MG63 (cell line): ENCODE data around the gene CLEC16A. TPM values are rescaled to one million over a fixed set of nuclear protein-coding genes. Genes with fewer than 3 reads are reported as not detected.

Experiments
- DNase-seq: peaks from one replicate; pipeline ENCODE4 v3.0.0-alpha.2; 2020
- H3K27me3 ChIP-seq: fragments of 250-450 bp; sonication (Bioruptor Pico); 2 replicates; pipeline ENCODE4 v1.5.1; 2020; ENCODE audit warnings: mild to moderate bottlenecking, moderate library complexity
- H3K36me3 ChIP-seq: fragments of 250-450 bp; sonication (Bioruptor Pico); 2 replicates; pipeline ENCODE4 v1.5.1; 2020; ENCODE audit warnings: mild to moderate bottlenecking, moderate library complexity
- H3K4me3 ChIP-seq: fragments of 250-450 bp; sonication (Bioruptor Pico); 2 replicates; pipeline ENCODE4 v1.5.1; 2020; ENCODE audit warnings: mild to moderate bottlenecking, moderate library complexity
- H3K9me3 ChIP-seq: fragments of 250-450 bp; sonication (Bioruptor Pico); 2 replicates; pipeline ENCODE4 v1.5.1; 2020; ENCODE audit warnings: mild to moderate bottlenecking, moderate library complexity
- total RNA-seq: library from RNA; depleted of rRNA; stranded (reverse); fragments of >200 nt; shearing (Covaris generic); gene quantifications from 2 replicates; pipeline ENCODE4 v1.2.3, GENCODE V29; 2014; ENCODE audit warnings: low replicate concordance

The CLEC16A gene
- total RNA-seq, 1 experiment from 2014 or later, result 11.5 TPM

DNA sequence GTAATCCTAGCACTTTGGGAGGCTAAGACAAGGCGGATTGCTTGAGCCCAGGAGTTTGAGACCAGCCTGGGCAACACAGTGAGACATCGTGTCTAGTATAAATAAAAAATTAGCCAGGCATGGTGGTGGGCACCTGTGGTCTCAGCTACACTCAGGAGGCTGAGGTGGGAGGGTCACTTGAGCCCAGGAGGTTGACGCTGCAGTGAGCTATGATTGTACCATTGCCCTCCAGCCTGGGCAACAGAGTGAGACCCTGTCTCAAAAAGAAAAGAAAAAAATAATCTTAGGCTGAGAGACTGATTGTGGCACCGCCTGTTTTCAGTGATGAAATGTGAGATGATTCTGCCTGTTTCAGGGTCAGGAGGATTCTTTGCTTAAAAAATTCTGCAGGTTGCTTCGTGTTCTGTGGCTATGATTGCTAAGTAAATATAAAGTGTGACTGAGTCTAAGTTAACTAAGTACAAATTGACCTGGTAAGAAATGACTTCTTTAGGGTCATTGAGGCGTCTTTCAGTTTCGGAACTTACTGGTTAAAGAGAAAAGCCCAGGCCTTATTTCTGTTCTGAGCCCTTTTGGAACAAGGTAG, 183.3 kb downstream of the CLEC16A start:
- Histone ChIP-seq H3K4me3 (no peak overlapping the region), H3K27me3 (no peaks in the 10 kb centered on the region), H3K9me3 (no peaks in the 10 kb centered on the region), H3K36me3 (peaks cover 17% of the 10 kb centered on the region)
- no peak for DNase-seq

DNA sequence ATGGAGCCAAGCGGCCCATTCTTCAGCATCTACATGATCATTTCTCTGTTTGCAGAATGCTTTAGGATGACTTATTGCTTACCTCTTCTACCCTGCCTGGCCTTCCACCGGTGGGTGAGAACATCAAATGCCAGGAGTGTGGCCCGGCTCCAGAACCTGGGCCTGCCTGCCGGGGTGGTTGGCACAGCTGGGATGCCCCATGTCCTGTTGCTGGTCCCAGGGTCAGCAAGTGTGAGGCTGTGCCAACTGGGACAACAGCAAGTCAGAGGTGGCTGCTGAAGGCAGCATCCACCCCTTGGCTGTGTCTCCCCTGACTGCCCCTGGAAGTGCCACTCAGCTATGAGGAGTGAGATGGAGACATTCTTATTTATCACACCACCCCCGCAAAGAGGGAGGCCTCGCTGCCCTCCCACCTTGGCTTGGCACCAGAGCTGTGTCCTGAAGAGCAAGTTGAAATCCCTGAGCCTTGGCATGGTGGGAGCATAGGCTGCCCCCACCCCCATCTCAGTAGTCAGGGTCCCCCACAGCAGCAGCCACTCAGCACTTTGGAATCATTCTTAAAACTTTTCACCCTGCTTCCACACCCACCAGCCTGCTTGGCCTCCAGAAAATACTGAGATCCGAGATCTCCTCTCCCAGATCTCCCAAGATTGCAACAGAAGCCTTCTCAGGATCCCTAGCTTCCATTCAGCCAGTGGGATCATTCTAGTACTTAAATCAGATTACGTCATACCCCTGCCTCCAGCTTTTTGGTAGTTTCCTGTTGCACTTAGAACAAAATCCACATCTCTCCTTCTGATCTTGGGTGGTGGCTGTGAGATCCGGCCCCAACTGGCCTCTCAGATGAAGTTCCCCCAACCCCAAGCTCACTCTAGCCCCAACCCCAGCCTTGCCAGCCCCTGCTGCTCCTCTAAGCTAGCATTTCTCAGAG, 184.1 kb downstream of the CLEC16A start:
- no peaks in the 10 kb centered on the region for H3K27me3 ChIP-seq
- H3K9me3 ChIP-seq, result no peaks in the 10 kb centered on the region
- H3K4me3 ChIP-seq, result no peak overlapping the region
- no peak for DNase-seq
- peaks cover 17% of the 10 kb centered on the region for H3K36me3 ChIP-seq

DNA sequence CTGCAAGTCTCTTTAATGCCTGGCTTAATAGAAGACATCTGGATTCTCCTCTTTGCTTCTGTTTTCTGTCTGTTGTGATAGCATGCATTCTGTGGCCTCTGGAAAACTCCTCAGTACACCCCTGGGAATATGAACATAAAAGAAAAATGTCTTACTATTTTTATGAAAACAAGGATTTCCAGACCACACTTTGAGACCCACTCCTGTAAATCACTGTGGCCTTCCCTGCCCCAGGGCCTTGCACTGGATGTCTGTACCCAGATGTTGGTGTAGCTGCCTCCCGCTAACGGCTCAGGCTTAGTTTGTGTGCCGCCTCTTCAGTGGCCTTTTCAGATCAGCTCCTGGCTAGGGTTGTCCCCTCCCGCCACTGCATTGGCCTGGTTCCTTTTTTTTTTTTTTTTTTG, 185.0 kb downstream of the CLEC16A start:
- Histone ChIP-seq H3K9me3 (no peaks in the 10 kb centered on the region), H3K36me3 (peaks cover 8% of the 10 kb centered on the region), H3K27me3 (no peaks in the 10 kb centered on the region), H3K4me3 (no peak overlapping the region)
- DNase-seq, result no peak

DNA sequence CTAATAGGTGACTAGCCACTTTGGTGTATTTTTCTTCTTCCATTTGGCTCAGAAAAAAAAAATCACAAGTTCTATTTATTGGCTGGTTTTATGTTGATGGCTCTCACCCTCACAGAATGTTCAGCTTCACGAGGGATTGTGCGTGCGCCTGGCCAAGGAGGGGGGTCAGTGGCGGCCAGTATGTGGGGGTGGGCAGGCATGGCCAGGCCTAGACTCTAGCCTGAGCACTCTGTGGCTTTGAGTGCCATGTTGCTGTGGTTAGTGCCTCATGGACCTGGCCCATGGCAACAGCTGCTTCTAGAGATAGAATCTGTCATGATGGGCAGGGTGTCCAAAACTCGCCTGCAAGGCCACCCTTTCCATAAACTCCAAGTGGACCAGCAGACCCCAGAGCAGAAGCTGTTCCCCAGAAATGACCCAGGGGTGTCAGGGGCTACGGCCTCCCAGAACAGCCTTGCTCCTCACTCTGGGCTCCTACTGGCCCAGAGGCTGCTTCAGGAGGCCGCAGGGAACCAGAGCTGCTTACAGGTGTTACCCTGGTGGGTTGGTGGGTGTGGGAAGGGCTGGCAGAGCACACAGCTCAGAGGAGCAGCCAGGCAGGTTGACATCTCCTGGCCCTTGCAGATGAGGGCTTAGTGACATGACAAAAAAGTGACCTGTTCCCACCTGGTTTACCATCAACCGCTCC, 186.8 kb downstream of the CLEC16A start:
- no peak overlapping the region for H3K4me3 ChIP-seq
- no peaks in the 10 kb centered on the region for H3K9me3 ChIP-seq
- no peaks in the 10 kb centered on the region for H3K27me3 ChIP-seq
- no peak for DNase-seq
- peaks cover 9% of the 10 kb centered on the region for H3K36me3 ChIP-seq

DNA sequence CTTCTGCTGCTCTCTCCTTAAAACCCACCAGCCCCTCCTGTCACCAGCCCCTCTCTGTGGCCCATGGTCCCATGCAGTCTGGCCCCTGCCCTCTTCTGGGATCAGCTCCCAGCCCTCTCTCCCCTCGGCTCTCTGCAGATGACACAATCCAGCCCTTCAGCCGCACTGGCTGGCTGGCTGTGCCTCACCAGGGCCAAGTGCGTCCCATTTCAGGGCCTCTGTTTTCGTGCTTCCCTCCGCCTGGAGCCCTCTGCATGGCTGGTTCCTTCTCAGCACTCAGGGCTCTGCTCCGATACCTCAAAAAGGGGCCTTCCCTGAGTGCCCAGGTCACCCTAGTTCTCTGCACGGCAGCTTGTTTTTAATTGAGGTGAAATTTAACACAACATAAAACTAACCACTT, 187.3 kb downstream of the CLEC16A start:
- Histone ChIP-seq H3K27me3 (no peaks in the 10 kb centered on the region), H3K36me3 (peaks cover 9% of the 10 kb centered on the region), H3K9me3 (no peaks in the 10 kb centered on the region), H3K4me3 (no peak overlapping the region)
- DNase-seq, result no peak

DNA sequence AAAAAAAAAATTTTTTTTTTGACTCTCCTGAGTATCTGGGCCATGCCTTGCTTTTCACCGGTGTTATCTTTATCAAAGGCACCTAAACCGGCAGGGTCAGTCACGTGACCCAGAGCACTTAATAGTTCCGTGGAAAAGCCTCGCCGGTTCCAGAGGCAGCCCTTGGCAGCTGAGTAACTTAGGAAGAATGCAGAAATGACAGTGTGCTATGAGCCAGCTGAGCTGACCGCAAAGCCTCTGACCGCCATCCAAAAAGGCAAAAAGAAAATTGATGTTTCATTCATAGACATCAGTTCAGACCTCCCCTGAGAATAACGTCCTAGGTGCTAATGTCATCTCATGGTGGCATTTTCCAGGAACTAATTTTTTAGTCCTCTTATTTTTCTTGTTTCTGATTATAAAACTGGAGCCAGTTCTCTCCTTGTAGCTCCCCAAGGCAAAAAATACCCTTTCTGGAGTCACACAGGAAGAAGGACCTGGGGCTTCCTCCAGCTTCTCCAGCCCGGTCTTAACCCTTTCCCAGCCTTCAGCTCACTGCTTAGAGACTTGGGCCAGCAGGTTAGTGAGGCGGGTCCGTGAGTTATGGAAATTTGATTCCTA, 189.1 kb downstream of the CLEC16A start:
- H3K27me3 ChIP-seq, result no peaks in the 10 kb centered on the region
- no peaks in the 10 kb centered on the region for H3K9me3 ChIP-seq
- peaks cover 9% of the 10 kb centered on the region for H3K36me3 ChIP-seq
- H3K4me3 ChIP-seq, result no peak overlapping the region
- peak; percentile 92 for DNase-seq

DNA sequence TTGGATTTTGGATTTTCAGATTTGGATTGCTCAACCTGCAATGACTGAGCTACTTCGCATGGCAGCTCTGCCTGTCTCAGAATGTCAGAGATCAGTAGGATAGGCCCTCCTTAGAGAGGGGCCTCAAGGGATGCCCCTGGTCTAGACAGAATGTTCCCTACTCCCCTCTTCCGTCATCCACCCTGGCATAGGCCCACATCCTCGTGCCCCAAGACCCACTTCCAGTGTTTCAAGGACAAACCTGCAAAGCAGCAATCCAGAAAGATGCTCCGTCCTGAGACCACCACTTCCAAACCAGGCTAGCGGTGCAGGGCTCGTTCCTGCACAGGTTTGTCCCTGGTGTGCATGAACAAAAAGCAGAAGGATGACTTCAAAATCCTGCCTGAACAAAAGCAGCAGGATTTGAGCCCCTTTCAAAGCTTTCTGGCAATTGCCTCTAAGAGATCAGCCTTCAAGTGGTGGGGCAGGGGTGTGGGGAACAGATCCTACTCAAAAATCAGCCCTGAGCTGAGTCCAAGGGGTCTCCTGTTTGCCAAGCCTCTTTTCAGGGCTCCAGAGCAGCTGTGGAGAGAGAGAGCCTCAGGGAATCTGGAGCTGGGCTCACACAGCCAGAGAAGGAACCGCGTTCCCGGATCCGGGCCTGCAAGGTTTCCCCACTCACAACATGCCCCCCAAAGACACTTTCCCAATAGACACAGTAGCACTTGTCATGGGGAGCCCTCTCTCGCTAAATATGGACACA, 190.5 kb downstream of the CLEC16A start:
- no peak for DNase-seq
- Histone ChIP-seq H3K36me3 (peaks cover 9% of the 10 kb centered on the region), H3K4me3 (no peak overlapping the region), H3K9me3 (no peaks in the 10 kb centered on the region), H3K27me3 (no peaks in the 10 kb centered on the region)

DNA sequence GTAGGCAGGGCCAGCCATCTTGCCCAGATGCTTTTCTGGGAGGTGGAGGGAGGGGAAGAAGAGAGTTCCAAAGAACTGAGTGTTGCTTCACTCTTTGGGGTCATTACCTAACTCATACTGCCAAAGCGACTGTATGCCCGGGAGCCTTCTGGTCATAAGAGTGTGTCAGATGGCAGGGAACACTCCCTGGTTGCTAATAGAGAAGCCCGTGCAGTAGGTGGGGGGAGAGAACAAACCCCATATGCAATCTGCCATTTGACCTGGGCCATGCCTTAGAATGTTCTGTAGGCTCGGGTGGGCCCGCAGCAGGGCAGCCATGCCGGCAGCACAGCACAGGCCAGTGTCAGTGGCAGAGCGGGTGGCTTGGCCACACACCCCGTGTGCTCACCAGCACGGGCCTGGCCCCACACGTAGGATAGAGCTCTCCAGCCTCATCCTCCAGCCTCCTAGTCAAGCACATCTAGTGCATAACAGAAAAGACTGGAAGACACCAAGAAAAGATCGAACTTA, 191.2 kb downstream of the CLEC16A start:
- DNase-seq, result peak; percentile 35
- Histone ChIP-seq H3K27me3 (no peaks in the 10 kb centered on the region), H3K36me3 (peaks cover 9% of the 10 kb centered on the region), H3K4me3 (no peak overlapping the region), H3K9me3 (no peaks in the 10 kb centered on the region)

DNA sequence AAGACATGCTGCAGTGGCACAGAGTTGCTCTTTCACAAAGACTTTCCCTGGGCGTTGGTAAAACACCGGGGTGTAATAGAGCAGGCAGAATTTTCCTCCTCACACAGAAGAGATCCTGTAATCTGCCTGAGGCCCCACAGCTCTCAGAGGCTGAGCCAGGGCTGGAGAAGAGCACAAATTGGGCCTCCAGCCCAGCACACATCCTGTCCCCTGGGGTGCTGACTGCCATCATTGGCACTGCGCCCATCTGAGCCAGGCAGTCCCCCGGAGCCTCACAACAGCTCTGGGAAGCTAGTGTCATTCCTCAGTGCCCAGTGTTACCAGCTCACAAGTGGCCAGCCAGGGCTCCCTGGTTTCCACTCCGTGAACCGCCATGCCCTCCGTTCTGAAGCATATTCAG, 192.2 kb downstream of the CLEC16A start:
- DNase-seq, result peak; percentile 86
- Histone ChIP-seq H3K9me3 (no peaks in the 10 kb centered on the region), H3K4me3 (no peak overlapping the region), H3K36me3 (peaks cover 9% of the 10 kb centered on the region), H3K27me3 (no peaks in the 10 kb centered on the region)

DNA sequence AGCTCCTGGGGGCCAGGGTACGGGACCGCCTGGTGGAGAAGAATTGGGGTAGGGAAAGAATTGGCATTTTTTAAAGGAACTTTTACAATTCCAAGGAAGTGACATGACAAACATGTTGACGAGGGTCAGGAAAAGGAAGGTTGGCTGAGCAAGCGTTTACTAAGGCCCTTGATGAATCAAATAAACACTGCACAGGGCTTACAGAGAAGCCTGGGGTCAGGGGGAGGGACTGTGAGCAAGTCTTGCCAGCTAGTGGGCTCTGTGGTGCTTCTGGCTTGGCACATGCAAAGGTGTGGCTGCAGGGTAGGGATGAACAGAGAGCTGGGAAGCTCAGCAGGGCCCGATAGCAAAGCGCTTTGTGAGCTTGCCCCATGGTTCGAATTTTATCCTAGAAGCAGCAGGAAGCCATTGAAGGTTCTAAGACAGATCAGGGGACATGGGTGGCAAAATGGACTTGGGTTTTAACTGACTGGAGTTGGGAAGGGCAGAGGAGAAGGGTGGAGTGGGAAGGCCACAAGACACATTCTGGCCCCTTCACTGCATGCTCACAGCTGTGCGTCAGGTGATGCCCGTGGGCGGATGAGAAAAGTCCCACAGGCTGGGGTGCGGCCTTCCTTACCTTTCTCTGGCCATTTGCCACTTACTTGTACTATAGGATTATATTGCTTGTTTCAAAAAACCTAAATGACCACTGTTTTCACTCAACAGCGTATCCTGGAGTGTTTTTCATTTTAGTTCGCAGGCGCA, 193.8 kb downstream of the CLEC16A start:
- no peaks in the 10 kb centered on the region for H3K9me3 ChIP-seq
- peak; percentile 67 for DNase-seq
- peaks cover 9% of the 10 kb centered on the region for H3K36me3 ChIP-seq

DNA sequence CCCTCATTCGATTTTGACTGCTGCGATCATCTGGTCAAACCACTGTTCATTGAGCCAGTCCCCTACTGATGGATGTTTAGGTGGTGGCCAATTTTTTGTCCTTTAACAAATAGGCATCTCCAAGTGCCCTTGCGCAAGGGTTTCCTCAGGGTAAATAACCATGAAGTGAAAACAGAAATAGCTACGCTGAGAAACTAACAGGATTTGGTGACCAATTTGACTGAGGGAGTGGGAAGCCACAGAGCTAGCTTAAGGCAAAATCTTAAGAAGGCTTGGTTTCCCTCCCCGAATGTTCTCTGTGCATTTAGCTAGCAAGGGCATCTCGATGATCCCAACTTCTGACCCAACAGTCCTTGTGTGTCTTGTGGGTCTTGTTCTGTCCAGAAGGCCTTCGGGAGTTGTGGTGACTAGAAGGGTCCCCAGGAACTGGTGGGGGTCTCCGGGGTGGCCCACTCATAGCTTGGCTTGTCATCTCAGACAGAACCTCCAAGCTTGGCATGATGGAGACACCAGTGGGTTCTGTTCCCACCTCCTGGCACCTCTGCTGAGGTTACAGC, 194.5 kb downstream of the CLEC16A start:
- H3K36me3 ChIP-seq, result peaks cover 9% of the 10 kb centered on the region
- H3K9me3 ChIP-seq, result no peaks in the 10 kb centered on the region
- H3K4me3 ChIP-seq, result no peak overlapping the region
- no peaks in the 10 kb centered on the region for H3K27me3 ChIP-seq
- DNase-seq, result no peak

More for the DNA sequence above, 193.8 kb downstream of the CLEC16A start:
- H3K27me3 ChIP-seq, result no peaks in the 10 kb centered on the region
- no peak overlapping the region for H3K4me3 ChIP-seq

DNA sequence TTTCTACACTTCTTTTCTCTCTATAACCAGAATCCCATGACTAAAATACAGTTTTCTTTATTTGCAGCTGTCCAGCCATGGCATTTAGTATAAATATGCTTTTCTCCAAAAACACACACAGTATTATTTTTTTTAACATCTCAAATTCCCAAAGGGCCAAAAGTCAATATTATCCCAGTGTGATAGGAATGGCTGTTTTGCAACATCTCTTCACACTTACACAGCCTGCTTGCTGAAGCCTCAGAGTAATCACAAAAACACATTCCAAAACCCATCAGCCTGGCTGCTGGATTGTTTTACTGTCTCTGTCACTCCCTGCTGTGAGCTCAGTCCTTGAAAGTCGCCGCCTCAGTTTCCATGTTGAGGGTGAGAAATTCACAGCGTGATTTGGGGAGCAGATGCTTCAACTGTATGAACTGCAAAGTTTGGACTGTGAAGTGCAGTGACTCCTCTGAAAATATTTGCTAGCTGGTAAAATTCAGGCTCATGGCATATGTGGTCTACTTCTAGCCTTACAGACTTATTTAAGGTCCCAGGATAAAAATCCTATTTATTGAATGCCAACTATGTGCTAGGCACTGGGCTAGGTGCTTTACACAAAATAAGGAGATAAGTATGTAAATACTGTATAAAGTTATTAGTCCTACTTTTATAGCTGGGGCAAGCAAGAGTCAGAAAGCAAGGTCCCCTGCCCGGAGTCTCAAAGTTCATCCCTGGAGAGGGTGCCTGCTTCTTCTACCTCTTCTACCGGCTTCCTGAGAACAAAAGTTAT, 195.1 kb downstream of the CLEC16A start:
- no peaks in the 10 kb centered on the region for H3K27me3 ChIP-seq
- H3K4me3 ChIP-seq, result no peak overlapping the region
- H3K9me3 ChIP-seq, result no peaks in the 10 kb centered on the region
- H3K36me3 ChIP-seq, result peaks cover 10% of the 10 kb centered on the region
- no peak for DNase-seq

DNA sequence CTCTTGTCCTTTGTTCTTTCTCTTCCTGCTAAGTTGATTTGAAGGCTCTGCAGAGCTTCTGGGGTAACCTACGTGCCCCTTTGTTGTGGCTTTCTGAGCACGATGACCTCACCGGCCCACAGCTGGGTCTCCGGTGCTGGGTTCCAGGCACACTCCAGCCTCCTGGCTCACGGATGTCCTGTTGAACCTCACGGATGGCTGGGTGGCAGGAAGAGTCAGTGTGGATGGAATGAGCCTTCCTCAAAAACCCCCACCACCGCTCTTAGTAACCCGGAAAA, 195.7 kb downstream of the CLEC16A start:
- Histone ChIP-seq H3K27me3 (no peaks in the 10 kb centered on the region), H3K4me3 (no peak overlapping the region), H3K9me3 (no peaks in the 10 kb centered on the region), H3K36me3 (peaks cover 13% of the 10 kb centered on the region)
- DNase-seq, result no peak

DNA sequence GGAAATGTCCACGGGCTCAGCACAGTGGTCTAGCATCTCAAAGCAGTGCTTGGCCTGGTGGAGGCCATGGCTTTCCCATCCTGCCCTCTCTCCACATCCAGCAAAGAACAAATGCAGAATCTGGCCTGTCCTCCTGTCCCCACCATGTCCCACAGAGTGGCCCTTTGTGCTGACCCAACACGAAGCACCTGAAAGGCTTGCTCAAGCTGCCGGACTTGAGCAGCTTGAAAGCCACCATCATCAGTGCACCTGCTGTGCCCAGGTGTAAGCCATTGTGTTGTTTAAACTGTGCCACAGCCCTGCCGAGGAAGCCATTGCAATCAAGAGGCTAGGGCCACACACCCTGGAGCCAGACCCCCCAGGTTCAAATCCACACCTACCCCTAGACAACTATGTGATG, 196.1 kb downstream of the CLEC16A start:
- DNase-seq, result no peak
- no peak overlapping the region for H3K4me3 ChIP-seq
- H3K9me3 ChIP-seq, result no peaks in the 10 kb centered on the region
- no peaks in the 10 kb centered on the region for H3K27me3 ChIP-seq
- H3K36me3 ChIP-seq, result peaks cover 13% of the 10 kb centered on the region

DNA sequence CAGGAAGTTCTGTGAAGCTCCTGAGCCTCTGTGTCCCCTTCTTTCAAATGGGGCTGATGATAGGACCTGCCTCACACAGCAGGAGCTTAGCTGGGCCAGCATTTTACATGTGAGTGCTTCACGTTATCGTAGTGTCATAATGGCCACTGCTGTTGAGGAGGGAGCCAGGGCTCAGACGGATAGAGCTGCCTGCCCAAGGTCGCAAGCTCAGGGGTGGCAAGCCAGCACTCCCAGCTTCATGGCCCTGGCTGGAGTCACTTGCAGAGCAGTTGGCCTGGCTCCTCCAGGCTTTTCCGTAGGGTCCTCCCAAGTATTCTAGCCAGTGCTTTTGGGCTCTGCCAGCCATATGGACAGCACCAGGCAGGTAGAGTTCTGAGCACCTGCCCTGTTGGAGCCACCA, 196.5 kb downstream of the CLEC16A start:
- no peak for DNase-seq
- no peaks in the 10 kb centered on the region for H3K27me3 ChIP-seq
- no peaks in the 10 kb centered on the region for H3K9me3 ChIP-seq

More for the DNA sequence above, 196.5 kb downstream of the CLEC16A start:
- no peak overlapping the region for H3K4me3 ChIP-seq
- peaks cover 9% of the 10 kb centered on the region for H3K36me3 ChIP-seq
